ENCODE data around the gene BASP1.
A peak's percentile ranks its signal among the peaks of the same experiment; 100 is the strongest.

The BASP1 gene, protein sequence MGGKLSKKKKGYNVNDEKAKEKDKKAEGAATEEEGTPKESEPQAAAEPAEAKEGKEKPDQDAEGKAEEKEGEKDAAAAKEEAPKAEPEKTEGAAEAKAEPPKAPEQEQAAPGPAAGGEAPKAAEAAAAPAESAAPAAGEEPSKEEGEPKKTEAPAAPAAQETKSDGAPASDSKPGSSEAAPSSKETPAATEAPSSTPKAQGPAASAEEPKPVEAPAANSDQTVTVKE

DNA sequence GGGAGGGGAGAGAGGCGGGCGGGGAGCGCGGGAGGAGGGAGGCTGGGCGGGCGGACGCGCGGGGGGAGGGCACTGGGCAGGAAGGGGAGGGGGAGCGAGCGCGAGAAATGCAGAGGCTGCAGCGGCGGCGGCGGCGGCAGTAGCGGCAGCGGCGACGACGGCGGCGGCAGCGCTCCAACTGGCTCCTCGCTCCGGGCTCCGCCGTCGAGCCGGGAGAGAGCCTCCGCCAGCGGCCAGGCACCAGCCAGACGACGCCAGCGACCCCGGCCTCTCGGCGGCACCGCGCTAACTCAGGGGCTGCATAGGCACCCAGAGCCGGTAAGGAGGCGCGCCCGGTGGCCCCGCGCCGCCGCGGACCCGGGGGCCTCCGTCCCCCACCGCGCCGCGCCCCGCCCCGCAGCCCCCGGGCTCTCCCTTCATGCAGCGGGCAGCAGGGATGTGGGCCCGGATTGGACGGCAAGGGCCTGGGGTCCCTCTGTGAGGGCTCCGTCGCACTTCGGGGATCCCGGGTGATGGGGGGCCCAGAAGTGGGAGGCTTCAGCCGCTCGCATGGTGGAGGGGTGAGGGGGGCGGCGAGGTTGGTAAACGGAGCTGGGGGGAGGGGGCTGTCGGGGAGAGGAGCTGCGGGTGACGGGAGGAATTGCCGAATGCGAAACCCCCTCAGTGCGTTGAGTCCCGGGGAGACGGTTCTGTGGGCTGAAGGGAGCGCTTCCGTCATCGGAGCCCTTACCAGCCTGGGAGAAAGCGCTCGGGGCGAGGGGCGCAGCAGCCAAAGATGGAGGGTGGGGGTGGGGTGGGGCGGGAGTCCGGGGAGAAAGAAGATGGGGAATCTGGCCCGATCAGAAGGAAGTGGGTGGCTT, at the start of gene BASP1:
Gene BASP1, plus strand, starts transcription at position 139 of the 860 bp plus-strand sequence. CDS start 57,586 bp downstream, outside the sequence.
- DNase-seq (ENCODE audit: low spot score) = peak; percentile 91

DNA sequence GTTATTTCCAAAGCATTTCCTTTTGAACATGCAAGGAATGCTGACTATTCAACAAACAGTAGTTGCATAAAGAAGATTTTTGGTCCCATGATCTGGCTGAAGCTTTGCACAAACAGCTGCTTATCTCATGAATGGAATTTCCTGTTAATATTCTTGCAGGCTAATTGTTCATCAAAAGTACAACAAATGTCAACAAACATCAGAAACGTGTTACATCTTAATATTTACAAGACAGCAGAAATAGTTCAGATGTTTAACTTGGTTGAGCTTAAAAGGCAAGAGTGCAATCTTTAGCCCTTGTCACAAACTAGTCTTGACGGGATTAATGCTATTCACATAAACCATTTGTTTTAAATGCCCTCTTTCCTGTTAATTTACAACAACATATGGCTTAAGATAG, 47.9 kb upstream of the BASP1 start:
- DNase-seq (ENCODE audit: low spot score) = no peak

DNA sequence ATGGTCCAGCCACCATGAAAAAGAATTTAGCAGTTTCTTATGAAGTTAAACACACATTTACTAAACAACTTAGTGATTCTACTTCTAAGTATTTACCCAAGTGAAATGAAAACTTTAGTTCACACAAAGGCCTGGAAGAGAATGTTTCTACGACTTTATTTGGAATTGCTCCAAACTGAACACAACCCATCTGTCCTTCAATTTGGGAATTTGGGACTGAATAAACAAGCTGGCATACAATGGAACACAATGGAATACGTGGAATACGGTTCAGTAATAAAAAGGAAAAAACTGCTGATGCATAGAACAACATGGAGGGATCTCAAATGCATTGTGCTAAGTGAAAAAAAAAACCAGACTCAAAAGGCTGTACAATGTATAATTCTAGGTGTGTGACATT, 44.6 kb upstream of the BASP1 start:
- DNase-seq (ENCODE audit: low spot score) = no peak

DNA sequence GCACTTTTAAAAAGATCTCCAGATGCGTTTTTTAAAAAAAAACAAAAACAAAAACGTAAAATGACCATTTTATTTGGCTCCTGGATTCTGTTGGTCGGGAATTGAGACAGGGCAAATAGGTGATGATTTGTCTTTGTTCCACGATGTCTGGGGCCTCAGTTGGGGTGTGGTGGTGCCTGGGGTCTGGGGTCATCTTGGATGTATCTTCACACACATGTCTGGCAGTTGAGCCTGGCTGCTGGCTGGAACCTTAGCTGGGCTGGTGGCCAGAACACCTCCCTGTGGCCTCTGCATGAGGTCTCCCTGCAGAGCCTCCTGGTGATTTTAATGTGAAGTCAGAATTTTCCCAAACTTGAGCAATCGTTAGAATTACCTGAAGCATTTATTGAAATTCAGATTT, 42.5 kb upstream of the BASP1 start:
- DNase-seq (ENCODE audit: low spot score) = no peak

DNA sequence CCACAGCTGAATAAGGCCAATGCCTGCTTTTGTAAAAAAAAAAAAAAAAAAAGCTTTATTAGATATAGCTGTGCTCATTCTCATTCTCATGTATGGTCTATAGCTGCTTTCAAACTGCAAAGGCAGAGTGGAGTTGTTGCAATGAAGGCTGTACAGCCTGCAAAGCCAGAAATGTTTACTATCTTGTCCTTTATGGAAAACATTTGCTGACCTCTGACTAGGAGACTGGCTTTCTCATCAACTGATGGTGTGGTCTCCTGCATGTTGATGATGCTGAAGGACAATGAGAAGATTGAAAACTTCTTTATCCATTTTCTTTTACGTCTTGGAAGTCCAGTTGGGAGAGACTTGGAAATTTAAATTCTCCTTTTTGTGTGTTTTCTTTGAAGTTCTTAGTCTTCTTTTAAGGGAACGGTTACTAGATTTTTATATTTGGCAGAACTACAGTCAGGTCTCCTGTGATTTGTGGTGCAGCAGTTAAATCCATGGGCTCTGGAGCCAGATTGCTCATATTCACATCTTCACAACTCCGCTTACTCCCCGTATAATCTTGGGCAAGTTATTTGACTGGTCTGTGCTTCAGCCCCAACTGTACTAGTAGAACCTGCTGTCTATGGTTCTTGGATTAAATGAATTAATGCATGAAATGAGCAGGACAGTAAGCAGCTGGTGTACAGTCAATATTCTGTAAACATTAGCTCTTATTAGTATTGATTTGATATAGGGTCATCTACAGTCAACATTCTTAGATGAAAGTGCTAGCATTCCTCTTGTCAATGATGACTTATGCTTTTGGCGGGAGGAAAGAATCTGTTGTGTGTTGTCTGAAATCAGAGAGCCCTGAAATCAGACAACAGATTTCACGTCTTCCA, 39.7 kb upstream of the BASP1 start:
- no peak for DNase-seq (ENCODE audit: low spot score)

DNA sequence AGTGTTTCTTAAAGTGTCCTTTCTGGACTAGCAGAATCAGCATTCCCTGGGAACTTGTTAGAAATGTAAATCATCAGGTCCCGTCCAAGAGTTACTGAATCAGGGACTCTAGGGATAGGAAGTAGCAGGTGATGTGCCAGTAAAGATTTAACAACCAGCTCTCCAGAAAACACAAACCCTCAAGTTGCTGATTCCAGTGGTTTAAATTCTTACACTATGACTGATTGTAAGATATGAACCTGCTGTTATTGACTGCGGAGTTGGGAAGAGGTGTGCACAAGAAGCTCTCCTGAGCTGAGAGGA, 39.1 kb upstream of the BASP1 start:
- no peak for DNase-seq (ENCODE audit: low spot score)

DNA sequence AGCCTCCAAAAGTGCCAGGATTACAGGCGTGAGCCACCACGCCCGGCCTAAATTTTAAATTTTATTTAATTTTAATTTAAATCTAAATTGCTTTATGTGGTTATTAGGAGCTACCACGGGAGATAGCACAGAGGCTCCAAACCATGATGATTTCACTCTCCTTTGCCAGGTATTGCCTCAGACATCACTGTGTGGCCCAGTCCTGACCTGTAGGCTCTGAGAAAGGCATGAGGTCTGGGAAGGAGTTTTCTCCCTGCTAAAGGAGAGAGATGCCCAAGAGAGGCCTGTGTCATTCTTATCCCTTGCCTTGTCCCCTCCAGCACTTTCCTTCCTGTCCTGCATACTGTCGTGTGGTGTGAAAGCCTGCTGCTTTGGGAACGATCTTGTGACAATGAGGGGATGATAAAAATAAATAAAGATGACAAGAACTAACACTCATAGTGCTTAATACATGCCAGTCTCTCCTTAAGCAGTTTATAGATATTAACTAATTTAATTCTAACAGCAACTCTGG, 37.0 kb upstream of the BASP1 start:
- no peak for DNase-seq (ENCODE audit: low spot score)

DNA sequence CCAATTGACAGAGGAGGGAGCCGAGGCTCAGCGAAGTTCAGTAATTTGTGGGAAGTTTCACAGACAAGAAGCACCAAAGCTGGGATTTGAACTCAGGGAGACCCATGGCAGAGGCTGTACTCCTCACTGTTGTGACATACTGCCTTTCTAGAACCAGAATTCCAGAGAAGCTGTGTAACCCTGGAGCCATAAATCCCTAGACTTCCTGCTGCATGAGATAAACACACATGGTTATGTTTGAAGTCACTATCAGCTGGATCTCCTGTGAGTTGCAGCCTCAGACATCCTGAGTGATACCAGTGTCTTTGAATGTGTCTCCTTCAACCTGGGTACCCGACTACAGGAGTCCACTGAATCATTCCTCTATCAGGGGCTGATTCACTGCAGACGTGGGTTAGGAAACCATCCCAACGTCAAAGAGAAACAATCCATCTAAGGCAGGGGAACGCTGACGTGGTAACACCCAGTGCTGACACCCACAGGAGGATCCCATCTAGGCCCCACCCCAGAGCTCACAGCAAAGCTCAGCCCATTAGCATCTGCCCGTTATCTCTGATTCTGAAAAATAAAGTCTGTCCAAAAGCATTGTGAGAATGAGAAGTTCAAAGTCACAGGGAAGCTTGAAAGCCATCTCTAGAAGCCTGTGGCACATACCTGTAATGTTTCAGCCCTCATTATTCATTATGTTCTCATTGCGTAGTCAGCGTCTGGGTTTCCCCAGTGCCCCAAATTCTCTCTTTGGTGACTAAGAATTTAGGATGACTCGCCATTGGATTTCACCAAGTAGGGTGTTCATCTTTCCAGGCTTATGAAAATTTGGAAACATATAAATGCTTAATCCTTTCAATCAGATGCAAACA, 36.3 kb upstream of the BASP1 start:
- no peak for DNase-seq (ENCODE audit: low spot score)

DNA sequence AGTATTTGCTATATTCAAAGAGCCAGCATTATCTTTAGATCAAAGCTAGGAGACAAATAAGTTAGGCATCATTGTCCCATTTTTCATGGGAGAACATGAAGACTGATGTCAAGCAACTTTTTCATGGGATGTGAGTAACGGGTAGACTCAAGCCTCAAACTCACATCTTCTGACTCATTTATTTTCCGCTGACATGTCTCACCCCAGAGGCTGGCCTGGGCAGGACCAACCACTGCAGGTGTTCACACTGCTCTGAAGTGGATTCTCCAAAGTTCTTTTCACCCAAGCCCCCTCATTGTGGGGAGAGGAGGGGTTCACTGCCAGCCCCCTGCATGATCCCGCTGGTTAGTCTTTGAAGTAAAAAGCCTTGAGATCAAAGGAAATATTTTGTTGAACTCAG, 34.9 kb upstream of the BASP1 start:
- DNase-seq (ENCODE audit: low spot score) = no peak

DNA sequence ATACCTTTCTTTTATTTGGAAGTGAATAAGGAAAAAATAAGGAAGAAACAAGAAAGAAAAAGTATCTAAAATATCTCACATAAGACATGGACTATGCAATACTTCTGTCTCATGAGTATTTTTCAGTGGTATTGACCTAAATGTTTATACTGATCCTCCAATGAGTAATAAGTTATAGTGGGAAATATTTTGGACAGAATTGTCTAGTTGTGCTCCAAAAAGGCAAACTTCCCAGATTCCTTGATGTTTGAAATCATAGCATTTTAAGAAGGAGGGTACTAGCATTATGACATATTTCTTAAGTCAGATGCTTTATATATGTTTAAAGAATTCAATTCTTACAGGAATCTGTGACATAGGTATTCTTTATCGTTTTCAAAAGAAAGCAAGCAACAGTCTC, 34.5 kb upstream of the BASP1 start:
- DNase-seq (ENCODE audit: low spot score) = no peak

DNA sequence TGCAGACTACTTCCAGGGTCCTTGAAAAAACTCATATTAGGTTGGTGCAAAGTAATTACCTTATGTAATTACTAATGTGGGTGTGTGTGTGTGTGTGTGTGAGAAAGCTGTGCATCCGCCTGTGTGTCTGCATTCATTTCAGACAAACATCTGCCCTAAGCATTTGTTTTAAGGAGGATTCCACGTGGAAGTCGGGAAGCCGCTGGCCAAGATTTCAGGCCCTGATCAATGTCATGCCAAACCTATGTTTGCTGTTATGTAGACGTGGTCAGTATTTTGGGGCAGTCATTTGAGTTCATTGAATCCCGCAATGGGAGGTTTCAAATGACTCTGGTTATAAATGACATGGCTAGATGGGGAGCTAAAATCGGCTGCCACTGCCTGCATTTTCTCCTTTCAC, 33.6 kb upstream of the BASP1 start:
- no peak for DNase-seq (ENCODE audit: low spot score)

DNA sequence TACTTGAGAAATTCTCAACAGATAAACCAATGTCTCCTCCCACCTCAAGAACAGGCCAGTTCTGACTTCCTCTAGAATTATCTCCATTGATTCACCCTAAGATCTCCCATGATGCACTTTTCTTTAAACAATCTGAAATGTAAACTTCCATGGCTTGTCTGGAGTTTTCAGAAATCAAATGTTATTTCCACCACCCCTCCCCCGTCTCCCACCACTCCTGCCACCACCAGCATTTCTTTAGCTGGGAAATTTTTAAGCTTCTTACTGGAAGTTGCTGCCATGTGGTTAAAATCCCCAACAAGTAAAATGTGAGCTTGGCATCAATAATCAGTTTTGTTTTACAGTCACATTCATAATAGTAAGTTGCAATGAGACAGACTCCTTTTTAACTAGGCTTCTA, 32.8 kb upstream of the BASP1 start:
- no peak for DNase-seq (ENCODE audit: low spot score)

DNA sequence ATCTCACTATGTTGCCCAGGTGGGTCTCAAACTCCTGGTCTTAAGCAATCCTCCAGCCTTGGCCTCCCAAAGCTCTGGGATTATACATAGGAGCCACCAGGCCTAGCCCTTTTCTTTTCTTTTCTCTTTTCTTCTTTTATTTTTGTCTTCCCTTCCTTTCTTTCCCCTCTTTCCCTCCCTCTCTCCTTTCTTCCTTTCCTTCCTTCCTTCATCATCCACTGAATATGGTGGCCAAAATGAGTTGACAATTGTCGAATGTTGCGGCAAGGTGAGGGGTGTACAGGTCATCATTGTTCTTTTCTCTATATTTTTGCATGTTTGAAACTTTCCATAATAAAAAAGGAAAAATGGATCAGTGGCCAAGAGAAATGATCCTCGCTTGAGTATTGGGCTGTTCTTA, 32.1 kb upstream of the BASP1 start:
- DNase-seq (ENCODE audit: low spot score) = no peak

DNA sequence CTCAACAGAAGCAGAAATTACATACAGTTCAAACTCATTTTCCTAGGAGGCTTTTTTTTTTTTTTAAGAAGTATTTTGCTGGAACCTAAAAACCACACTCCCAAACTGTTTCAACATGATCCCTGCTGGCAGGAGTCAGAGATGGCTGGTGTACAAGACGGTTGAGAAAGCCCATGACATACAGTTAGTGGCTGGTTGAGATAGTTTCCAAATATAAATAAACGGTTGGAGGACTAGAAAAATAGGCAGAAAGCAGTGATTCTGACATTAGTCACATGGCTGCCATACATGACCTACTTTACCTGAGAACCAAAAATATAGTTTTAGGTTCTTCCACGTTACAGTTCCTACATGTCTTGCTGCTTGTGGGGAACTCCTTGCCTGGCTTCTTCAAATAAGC, 31.7 kb upstream of the BASP1 start:
- DNase-seq (ENCODE audit: low spot score) = no peak

DNA sequence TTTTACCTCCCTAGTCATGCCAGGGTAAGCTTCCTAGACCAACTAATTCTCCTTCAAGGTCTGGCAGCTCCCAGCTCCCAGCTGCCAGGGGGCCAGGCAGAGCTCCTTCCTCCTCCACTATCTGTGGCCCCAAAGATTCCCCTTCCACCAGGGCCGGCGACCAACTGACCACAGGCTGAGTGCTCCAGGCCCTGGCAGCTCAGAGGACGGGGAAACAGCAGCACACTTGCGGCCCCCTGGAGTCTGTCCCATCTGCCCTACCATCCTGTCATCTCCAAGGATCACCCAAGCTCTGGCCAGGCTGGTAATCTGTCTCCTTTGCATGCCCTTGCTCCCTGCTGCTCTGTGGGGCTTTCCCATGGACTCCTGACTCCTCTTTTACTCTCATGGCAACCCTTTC, 31.2 kb upstream of the BASP1 start:
- DNase-seq (ENCODE audit: low spot score) = no peak

DNA sequence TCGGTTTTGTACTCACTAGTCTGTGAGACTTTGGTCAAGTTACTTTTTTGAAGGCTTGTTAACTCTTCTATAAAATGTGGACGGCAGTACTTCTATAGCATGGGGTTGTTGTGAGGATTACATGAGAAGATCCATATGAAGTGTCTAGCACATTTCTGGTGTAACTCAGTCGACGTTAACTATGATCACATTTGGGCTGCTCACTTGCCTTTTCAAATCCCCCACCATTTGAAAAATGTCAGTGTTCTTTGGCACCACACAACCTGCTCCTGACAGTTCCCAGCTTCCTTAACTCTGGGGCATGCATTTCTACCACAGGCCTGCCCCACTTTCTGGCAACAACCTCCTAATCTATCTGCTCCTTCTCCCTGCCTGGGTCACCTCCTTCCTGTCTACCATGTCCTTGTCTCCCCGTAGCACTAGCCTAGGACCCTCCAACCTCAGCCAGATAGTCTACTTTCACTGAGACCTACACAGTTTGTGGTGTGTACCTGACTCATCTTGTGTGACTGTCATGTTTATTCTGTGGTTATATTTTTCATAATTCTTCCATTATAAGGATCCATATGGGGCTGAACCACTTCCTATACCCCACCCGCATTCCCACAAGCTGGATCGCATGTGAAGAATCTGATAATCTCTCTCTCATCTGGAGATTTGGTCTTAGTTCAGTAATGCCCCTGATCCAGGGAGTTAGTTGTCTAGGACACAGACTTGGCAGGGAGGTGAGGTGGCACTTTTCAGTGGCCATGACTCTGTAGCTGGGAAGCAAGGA, 30.2 kb upstream of the BASP1 start:
- no peak for DNase-seq (ENCODE audit: low spot score)

DNA sequence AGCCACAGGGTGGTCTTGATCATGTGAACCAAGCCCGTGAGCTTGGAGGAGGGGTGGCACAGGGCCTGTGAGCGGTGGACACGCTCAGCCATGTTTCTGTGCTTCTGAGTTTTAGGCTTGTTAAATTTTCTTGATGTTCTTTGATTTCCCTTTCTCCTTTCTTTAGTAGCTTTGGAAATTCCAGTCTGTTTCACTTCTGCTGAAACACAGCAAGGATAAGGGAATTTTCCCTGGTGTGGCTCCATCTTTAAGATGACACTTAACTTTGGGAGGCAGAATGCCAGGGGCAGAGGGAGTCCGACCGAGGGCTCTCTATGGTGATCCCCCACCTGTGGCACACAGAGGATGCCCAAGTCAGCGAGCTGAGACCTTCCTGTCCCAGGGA, 29.7 kb upstream of the BASP1 start:
- no peak for DNase-seq (ENCODE audit: low spot score)

DNA sequence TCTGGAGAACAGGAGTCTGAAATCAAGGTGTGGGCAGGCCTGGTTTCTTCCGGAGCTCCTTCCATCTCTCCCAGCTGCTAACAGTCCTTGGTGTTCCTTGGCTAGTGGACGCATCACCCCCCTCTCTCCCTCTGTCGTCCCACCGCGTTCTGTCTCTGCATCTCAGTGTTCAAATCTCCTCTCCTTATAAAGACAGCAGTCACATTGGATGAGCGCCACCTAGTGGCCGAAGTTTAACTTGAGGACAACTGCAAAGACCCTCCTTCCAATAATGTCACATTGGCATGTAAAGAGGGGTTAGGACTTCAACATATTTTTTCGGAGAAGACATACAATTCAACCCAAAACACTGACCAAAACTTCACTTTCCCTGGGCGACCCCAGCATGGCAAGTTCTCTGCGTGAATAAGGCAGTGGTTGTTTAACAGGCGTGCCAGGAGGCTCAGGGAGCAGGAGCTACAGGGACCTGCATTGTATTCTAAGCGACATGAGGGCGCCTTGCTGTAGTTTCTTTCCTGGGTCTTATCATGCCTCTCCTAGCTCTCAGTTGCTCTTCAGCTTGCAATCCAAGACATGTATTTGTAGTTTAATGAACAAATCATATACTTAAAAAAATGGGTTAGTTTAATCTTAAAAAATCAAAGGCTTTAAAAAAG, 27.9 kb upstream of the BASP1 start:
- peak; percentile 85 for DNase-seq (ENCODE audit: low spot score)

DNA sequence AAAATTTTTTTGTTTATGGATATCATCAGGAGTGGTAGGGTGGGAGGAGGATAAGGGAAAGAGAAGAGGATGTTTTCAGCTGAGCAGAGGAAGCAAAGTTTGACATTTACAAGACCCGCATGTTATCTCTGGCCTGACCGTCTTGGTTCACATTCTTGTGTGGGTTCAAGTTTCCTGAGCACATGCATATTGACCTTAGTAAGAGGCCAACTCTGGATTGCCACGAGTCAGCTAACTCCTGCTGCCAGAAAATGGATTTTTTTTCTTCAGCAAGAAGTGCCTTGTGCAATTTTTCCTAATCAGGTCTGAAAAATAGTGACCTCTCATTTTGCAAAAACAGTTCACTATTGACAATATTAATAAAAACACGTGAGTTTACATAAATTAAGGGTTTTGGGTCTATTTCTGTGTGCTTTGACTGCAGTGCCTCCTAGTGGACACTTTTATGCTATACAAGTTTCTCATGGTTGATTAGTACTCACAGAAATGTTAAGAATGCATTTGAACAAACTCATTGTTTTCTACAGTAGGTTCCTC, 27.1 kb upstream of the BASP1 start:
- DNase-seq (ENCODE audit: low spot score) = no peak

DNA sequence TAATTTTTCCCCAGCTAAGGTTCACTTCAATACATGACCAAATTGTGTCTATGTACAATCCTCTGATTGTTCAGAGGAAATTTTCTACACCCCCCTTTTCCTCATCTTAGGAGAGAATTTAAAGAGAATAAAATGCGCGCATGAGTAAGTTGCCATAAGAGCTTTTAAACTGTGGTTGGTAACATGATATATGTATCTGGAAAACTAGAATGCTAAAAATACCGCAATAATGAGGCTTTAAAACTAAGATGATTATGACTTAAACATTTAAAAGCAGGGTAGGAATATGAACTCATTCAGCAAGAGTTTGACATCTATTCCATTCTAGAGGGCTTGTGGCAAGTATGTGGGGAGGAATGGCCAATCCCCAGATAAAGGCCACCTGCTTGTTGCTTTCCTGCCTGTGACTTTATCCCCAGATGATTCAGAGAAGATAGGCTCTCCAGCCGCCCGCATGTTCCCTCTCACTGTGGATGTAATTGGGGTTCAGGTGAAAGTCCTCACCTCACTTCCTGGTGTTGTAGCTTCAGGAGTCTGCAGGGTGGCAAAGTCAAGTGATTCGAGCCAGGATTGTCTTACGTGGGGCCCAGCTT, 26.5 kb upstream of the BASP1 start:
- DNase-seq (ENCODE audit: low spot score) = no peak
